DOHH2 (cell line): ENCODE results near the gene CCDC144A.
"Not testable (repeated sequence)": the region's sequence is repeated elsewhere in the genome, so short reads cannot be mapped to it uniquely, and the experiment has no call there.

Experiments
- EZH2phosphoT487 ChIP-seq: fragments of 200-600 bp; sonication (generic); IDR thresholded peaks from 2 replicates; pipeline ENCODE4 v1.6.1; 2017; ENCODE audit warnings: borderline replicate concordance, mild to moderate bottlenecking, antibody characterized with exemption, low read length, moderate library complexity, mixed read lengths
- TF ChIP-seq, protein P1 (sequence below): fragments of 200-600 bp; sonication (generic); IDR thresholded peaks from one replicate; pipeline ENCODE4 v1.5.1; 2014; ENCODE audit warnings: antibody characterized with exemption, mild to moderate bottlenecking, low read depth, low read length; ENCODE audit not compliant: poor library complexity, severe bottlenecking

DNA sequence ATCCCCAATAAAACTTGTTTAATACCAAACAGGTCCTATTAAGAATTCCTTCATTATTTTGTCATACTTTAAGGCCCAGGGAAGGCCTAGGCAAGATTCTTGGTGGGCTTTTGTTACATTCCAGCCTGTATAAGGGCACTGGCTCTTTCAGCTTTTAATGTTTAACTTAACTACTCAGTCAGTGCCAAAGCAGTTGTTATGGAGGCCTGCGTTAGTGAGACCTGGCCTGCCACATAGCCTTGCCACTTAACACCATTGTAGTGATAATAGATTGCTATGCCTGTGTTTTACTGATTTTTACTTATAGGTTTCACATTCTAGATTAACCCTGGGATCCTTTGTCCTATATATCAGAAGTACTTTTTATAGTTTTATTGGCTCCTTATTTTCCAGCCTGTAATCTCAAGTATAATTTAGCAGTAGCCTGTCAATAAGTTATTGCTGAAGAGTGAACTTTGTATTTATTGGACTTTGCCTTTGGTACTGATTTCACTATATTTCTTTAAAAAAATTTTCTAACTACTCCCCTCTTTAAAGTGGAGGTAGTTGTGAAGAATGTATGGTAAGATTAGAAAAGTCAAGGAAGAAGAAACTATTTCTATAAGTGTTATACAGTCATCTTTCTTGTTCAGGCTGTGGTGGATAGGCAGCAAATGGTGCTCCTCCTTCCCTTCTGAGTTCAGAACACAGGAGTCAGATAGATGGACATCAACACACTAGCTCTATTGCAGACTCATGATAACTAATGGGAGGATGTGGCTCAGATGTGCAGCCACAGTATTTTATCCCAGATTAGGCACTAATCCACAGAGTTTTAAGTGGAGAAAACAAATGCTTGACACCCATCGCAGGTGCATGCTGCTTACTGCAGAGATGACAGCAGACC is 78.5 kb downstream of the CCDC144A start:
- TF ChIP-seq, protein P1, sequence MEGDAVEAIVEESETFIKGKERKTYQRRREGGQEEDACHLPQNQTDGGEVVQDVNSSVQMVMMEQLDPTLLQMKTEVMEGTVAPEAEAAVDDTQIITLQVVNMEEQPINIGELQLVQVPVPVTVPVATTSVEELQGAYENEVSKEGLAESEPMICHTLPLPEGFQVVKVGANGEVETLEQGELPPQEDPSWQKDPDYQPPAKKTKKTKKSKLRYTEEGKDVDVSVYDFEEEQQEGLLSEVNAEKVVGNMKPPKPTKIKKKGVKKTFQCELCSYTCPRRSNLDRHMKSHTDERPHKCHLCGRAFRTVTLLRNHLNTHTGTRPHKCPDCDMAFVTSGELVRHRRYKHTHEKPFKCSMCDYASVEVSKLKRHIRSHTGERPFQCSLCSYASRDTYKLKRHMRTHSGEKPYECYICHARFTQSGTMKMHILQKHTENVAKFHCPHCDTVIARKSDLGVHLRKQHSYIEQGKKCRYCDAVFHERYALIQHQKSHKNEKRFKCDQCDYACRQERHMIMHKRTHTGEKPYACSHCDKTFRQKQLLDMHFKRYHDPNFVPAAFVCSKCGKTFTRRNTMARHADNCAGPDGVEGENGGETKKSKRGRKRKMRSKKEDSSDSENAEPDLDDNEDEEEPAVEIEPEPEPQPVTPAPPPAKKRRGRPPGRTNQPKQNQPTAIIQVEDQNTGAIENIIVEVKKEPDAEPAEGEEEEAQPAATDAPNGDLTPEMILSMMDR, result not testable (repeated sequence)
- not testable (repeated sequence) for TF ChIP-seq EZH2phosphoT487
